Renal cortical epithelial cell (primary cell): ENCODE data around the gene LEMD2. TPM values are rescaled to one million over a fixed set of nuclear protein-coding genes. Genes with fewer than 3 reads are reported as not detected.
A peak's percentile ranks its signal among the peaks of the same experiment; 100 is the strongest.

Source experiments
- DNase-seq: peaks from one replicate; pipeline ENCODE4 v3.0.0-alpha.2; 2011; ENCODE audit warnings: low read depth
- total RNA-seq: library from RNA; depleted of rRNA; stranded (reverse); fragments of >200 nt; gene quantifications from 2 replicates; pipeline ENCODE4 v1.2.3, GENCODE V29; 2014

Gene LEMD2
- total RNA-seq, 1 donor from 2014 or later, result 50.2 TPM

GRCh38 chr6:33820243-33820642 lies 31.3 kb upstream of the LEMD2 start:
- no peak for DNase-seq

GRCh38 chr6:33819021-33819420 lies 30.1 kb upstream of the LEMD2 start:
- no peak for DNase-seq

- no peak for DNase-seq
Observed at GRCh38 chr6:33818293-33818692, 29.4 kb upstream of the LEMD2 start.

GRCh38 chr6:33817489-33817888 lies 28.6 kb upstream of the LEMD2 start:
- no peak for DNase-seq

GRCh38 chr6:33816911-33817310 lies 28.0 kb upstream of the LEMD2 start:
- DNase-seq, result no peak

GRCh38 chr6:33815854-33816253 lies 26.9 kb upstream of the LEMD2 start:
- DNase-seq, result no peak

- DNase-seq, result no peak
Observed at GRCh38 chr6:33813990-33814985, 25.4 kb upstream of the LEMD2 start.

- DNase-seq, result no peak
Observed at GRCh38 chr6:33813246-33813904, 24.4 kb upstream of the LEMD2 start.

GRCh38 chr6:33812669-33813068 lies 23.7 kb upstream of the LEMD2 start:
- DNase-seq, result peak; percentile 34

- no peak for DNase-seq
Observed at GRCh38 chr6:33809594-33809993, 20.7 kb upstream of the LEMD2 start.

GRCh38 chr6:33808641-33809180 lies 19.8 kb upstream of the LEMD2 start:
- no peak for DNase-seq

- no peak for DNase-seq
Observed at GRCh38 chr6:33807606-33808005, 18.7 kb upstream of the LEMD2 start.

- DNase-seq, result no peak
Observed at GRCh38 chr6:33806841-33807240, 17.9 kb upstream of the LEMD2 start.

- no peak for DNase-seq
Observed at GRCh38 chr6:33803571-33804053, 14.7 kb upstream of the LEMD2 start, which contains the start of gene MLN. Gene MLN, minus strand, starts transcription at chr6:33804003. Its CDS starts 2,840 bp downstream, at chr6:33801163.

GRCh38 chr6:33802186-33802958 lies 13.4 kb upstream of the LEMD2 start:
- DNase-seq, result no peak

- DNase-seq, result no peak
Observed at GRCh38 chr6:33801611-33802010, 12.7 kb upstream of the LEMD2 start.

GRCh38 chr6:33800248-33800969 lies 11.5 kb upstream of the LEMD2 start:
- no peak for DNase-seq

GRCh38 chr6:33799454-33800113 lies 10.7 kb upstream of the LEMD2 start:
- DNase-seq, result no peak

GRCh38 chr6:33798343-33798848 lies 9.5 kb upstream of the LEMD2 start:
- DNase-seq, result no peak
